GM23338 (cell line): ENCODE results near the gene ALDH1B1.

Source experiments
- CREB1 ChIP-seq: fragments of 250-450 bp; sonication (Bioruptor Pico); IDR thresholded peaks from 2 replicates; pipeline ENCODE4 v1.5.0; 2020; ENCODE audit warnings: low read depth, mild to moderate bottlenecking, moderate library complexity
- CTCF ChIP-seq, 2 experiments: fragments of 200-600 bp in 1 of 2; sonication (generic) in 1 of 2; conservative IDR thresholded peaks; 2 replicates each; pipeline versions ENCODE4 v1.5.1 to v1.6.1; 2016 to 2017; ENCODE audit warnings: antibody characterized with exemption in 2 of 2, low read depth in 2 of 2, mild to moderate bottlenecking in 2 of 2, moderate library complexity in 1 of 2
- EZH2 ChIP-seq: fragments of 200-600 bp; sonication (generic); IDR thresholded peaks from one replicate; pipeline ENCODE4 v1.8.0; 2017; ENCODE audit warnings: antibody characterized with exemption, mild to moderate bottlenecking, low read depth; ENCODE audit not compliant: unreplicated experiment
- NANOG ChIP-seq: IDR thresholded peaks from 2 replicates; pipeline ENCODE4 v1.6.1; 2016; ENCODE audit warnings: antibody characterized with exemption, borderline replicate concordance
- POLR2AphosphoS5 ChIP-seq: IDR thresholded peaks from 2 replicates; pipeline ENCODE4 v1.6.1; 2016; ENCODE audit warnings: antibody characterized with exemption, low read depth
- ZNF114 ChIP-seq: fragments of 250-450 bp; sonication (Bioruptor Pico); IDR thresholded peaks from 2 replicates; pipeline ENCODE4 v1.5.0; 2020; ENCODE audit warnings: mild to moderate bottlenecking, moderate library complexity
- ZNF331 ChIP-seq: fragments of 250-450 bp; sonication (Bioruptor Pico); IDR thresholded peaks from 2 replicates; pipeline ENCODE4 v1.5.0; 2020; ENCODE audit warnings: low read depth, mild to moderate bottlenecking, moderate library complexity

GRCh38 chr9:38391278-38392118, 1.0 kb upstream of the ALDH1B1 start:
- TF ChIP-seq EZH2: no peak
- no peak for TF ChIP-seq CTCF (conservative IDR thresholded peaks at IDR 0.05; ENCODE audit: low read depth in 2 of 2)
- TF ChIP-seq ZNF114 (CRISPR knock-in tag): no peak
- no peak for TF ChIP-seq POLR2AphosphoS5
- no peak for TF ChIP-seq CREB1 (CRISPR knock-in tag)
- no peak for TF ChIP-seq NANOG
- TF ChIP-seq ZNF331 (CRISPR knock-in tag): no peak
